HCT116 (cell line): Measurements from ENCODE around the gene BCR. TPM values are rescaled to one million over a fixed set of nuclear protein-coding genes. Genes with fewer than 3 reads are reported as not detected.

Experiments used
- ATAC-seq: fragments of 200-7000 bp; cut with Tn5 transposase; 2 replicates; pipeline ENCODE4 v1.9.1; 2020; ENCODE audit warnings: mild to moderate bottlenecking, moderate library complexity
- BruUV-seq: library from RNA; stranded (reverse); fragments of 400-500 nt; replicated peaks from 2 replicates; lab custom pipeline; 2021; lab: Mats Ljungman, UMichigan
- CTCF ChIA-PET: fragments of 300-600 bp; sonication (Branson Sonifier 250); formaldehyde crosslinking; loops from one replicate; lab custom pipeline; 2021; ENCODE audit warnings: antibody characterized with exemption; lab: Charles Lee
- POLR2A ChIA-PET: fragments of 300-600, 350-600 bp; sonication (Branson Sonifier 250); formaldehyde crosslinking; loops from one replicate; lab custom pipeline; 2021; ENCODE audit warnings: antibody characterized with exemption; lab: Charles Lee
- RAD21 ChIA-PET, 2 experiments: fragments of 300-600 bp; sonication (Branson Sonifier 250); formaldehyde crosslinking; loops; one replicate each; lab custom pipeline; 2023; ENCODE audit warnings: low total read pairs in 2 of 2; ENCODE audit not compliant: uncharacterized antibody in 2 of 2, unreplicated experiment in 2 of 2, low non-redundant PET in 1 of 2; lab: Charles Lee
- DNase-seq: peaks from one replicate; pipeline ENCODE4 v3.0.0-alpha.2; 2010; ENCODE audit warnings: low read depth, low spot score
- H2AFZ ChIP-seq: fragments of 200-600 bp; shearing (Covaris generic), sonication (generic); 2 replicates; pipeline ENCODE4 v1.6.1; 2017; ENCODE audit warnings: low read depth, mixed run types, mixed read lengths, antibody characterized with exemption, low read length; ENCODE audit not compliant: poor library complexity, severe bottlenecking
- H3K27ac ChIP-seq: 2 replicates; pipeline ENCODE4 v1.5.1; 2012; ENCODE audit warnings: low read depth, low read length
- H3K27me3 ChIP-seq: fragments of 200-600 bp; sonication (generic); 2 replicates; pipeline ENCODE4 v1.6.1; 2016; ENCODE audit warnings: mixed run types, low read length, mixed read lengths; ENCODE audit not compliant: insufficient read depth
- H3K36me3 ChIP-seq, 2 experiments: fragments of 200-500 bp in 1 of 2; fragments of 200-600 bp in 1 of 2; sonication (Bioruptor generic) in 1 of 2; sonication (generic) in 1 of 2; 2 replicates each; pipeline versions ENCODE4 v1.5.1 to v1.6.1; 2014 to 2016; ENCODE audit warnings: low read length in 2 of 2, inconsistent platforms in 1 of 2, mixed read lengths in 1 of 2, mixed run types in 1 of 2; ENCODE audit not compliant: insufficient read depth in 2 of 2, control insufficient read depth in 1 of 2
- H3K4me1 ChIP-seq, 2 experiments: fragments of 200-600 bp in 1 of 2; sonication (generic) in 1 of 2; 2 replicates each; pipeline versions ENCODE4 v1.5.1 to v1.6.1; 2012 to 2017; ENCODE audit warnings: low read length in 2 of 2, inconsistent platforms in 1 of 2, mild to moderate bottlenecking in 1 of 2, mixed read lengths in 1 of 2, mixed run types in 1 of 2, moderate library complexity in 1 of 2; ENCODE audit not compliant: insufficient read depth in 2 of 2, control insufficient read depth in 1 of 2
- H3K4me2 ChIP-seq: fragments of 200-600 bp; sonication (generic); 2 replicates; pipeline ENCODE4 v1.6.1; 2017; ENCODE audit warnings: mixed run types, low read length, mixed read lengths
- H3K4me3 ChIP-seq, 2 experiments: fragments of 200-600 bp in 1 of 2; sonication (generic) in 1 of 2; replicated peaks in 1 of 2; 2 replicates each; pipeline ENCODE4 v1.5.1; 2011 to 2016; ENCODE audit warnings: low read length in 2 of 2, control low read depth in 1 of 2, low read depth in 1 of 2, mild to moderate bottlenecking in 1 of 2, mixed read lengths in 1 of 2, mixed run types in 1 of 2
- H3K79me2 ChIP-seq: fragments of 200-600 bp; sonication (generic); 2 replicates; pipeline ENCODE4 v1.6.1; 2017; ENCODE audit warnings: mild to moderate bottlenecking, mixed run types, low read length, moderate library complexity, mixed read lengths; ENCODE audit not compliant: insufficient read depth
- H3K9ac ChIP-seq: fragments of 200-600 bp; sonication (generic); 2 replicates; pipeline ENCODE4 v1.6.1; 2016; ENCODE audit warnings: low read length, mixed read lengths
- H3K9me2 ChIP-seq: fragments of 200-600 bp; sonication (generic), shearing (Covaris generic); 2 replicates; pipeline ENCODE4 v1.6.1; 2017; ENCODE audit warnings: mixed run types, mild to moderate bottlenecking, moderate library complexity; ENCODE audit not compliant: insufficient read depth
- H3K9me3 ChIP-seq, 2 experiments: fragments of 200-500 bp in 1 of 2; fragments of 200-600 bp in 1 of 2; sonication (Bioruptor generic) in 1 of 2; sonication (generic) in 1 of 2; 2 replicates each; pipeline ENCODE4 v1.6.1; 2014 to 2017; ENCODE audit warnings: low read length in 2 of 2, mixed read lengths in 2 of 2, inconsistent platforms in 1 of 2, low read depth in 1 of 2, mild to moderate bottlenecking in 1 of 2, mixed run types in 1 of 2, moderate library complexity in 1 of 2; ENCODE audit not compliant: control insufficient read depth in 1 of 2, insufficient read depth in 1 of 2
- H4K20me1 ChIP-seq: fragments of 200-600 bp; sonication (generic), shearing (Covaris generic); 2 replicates; pipeline ENCODE4 v1.6.1; 2017; ENCODE audit warnings: mixed run types, mild to moderate bottlenecking, moderate library complexity; ENCODE audit not compliant: insufficient read depth
- CBX3 ChIP-seq: IDR thresholded peaks from 2 replicates; pipeline ENCODE4 v1.6.1; 2012; ENCODE audit warnings: low read depth
- EZH2phosphoT487 ChIP-seq: fragments of 200-600 bp; IDR thresholded peaks from 2 replicates; pipeline ENCODE4 v1.6.1; 2018; ENCODE audit warnings: antibody characterized with exemption, borderline replicate concordance
- FOSL1 ChIP-seq: IDR thresholded peaks from 2 replicates; pipeline ENCODE4 v1.6.1; 2012; ENCODE audit warnings: low read depth
- JUND ChIP-seq: IDR thresholded peaks from 2 replicates; pipeline ENCODE4 v1.6.1; 2012
- POLR2A ChIP-seq: IDR thresholded peaks from 2 replicates; pipeline ENCODE4 v1.7.0; 2011; ENCODE audit warnings: borderline replicate concordance; ENCODE audit not compliant: insufficient read depth, insufficient read length; ENCODE audit errors: extremely low read depth
- POLR2AphosphoS5 ChIP-seq: IDR thresholded peaks from 2 replicates; pipeline ENCODE4 v1.6.1; 2011; ENCODE audit warnings: mild to moderate bottlenecking, low read depth, low read length, moderate library complexity
- SIN3A ChIP-seq: IDR thresholded peaks from 2 replicates; pipeline ENCODE4 v1.6.1; 2012; ENCODE audit warnings: low read depth
- SRF ChIP-seq: IDR thresholded peaks from 2 replicates; pipeline ENCODE4 v1.6.1; 2012; ENCODE audit warnings: low read depth
- TCF7L2 ChIP-seq: IDR thresholded peaks from 2 replicates; pipeline ENCODE4 v1.7.0; 2011; ENCODE audit warnings: borderline replicate concordance, inconsistent platforms; ENCODE audit not compliant: insufficient read depth, insufficient read length; ENCODE audit errors: extremely low read depth
- ZFX ChIP-seq: fragments of 450-650 bp; IDR thresholded peaks from 2 replicates; pipeline ENCODE4 v1.6.1; 2017
- ZNF274 ChIP-seq: fragments of 200-500 bp; sonication (Bioruptor generic); IDR thresholded peaks from 2 replicates; pipeline ENCODE4 v1.6.1; 2014; ENCODE audit warnings: mild to moderate bottlenecking, low read depth, low read length, inconsistent platforms
- intact Hi-C: fragments of 100-400 bp; cut with micrococcal nuclease; formaldehyde crosslinking; loops from 2 replicates; pipeline ENCODE4 v1.10.0; 2022
- total RNA-seq: library from RNA; stranded (reverse); gene quantifications from one replicate; pipeline ENCODE4 v1.2.1, GENCODE V29; 2021; ENCODE audit not compliant: unreplicated experiment
- TF ChIP-seq, protein P1 (sequence below): IDR thresholded peaks from 2 replicates; pipeline ENCODE4 v1.6.1; 2012; ENCODE audit warnings: low read depth
- TF ChIP-seq, protein P2 (sequence below): IDR thresholded peaks from 2 replicates; pipeline ENCODE4 v1.6.1; 2012

BCR gene
- total RNA-seq, 1 experiment from 2014 or later, result 39.7 TPM

DNA sequence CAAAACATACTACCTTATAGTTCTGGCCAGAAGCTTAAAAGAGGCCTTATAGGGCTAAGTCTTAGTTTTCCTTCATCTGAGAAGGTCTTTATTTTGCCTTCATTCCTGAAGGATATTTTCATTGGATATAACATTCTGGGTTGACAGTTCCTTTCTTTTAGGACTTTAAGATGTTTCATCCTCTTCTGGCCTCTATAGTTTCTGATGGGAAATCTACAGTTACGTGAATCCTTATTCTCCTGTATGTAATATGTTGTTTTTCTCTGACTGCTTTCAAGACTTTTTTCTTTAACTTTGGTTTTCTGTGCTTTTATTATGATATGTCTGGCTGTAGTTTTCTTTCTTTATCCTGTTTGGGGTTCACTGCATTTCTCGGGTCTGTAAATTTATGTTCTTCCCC lies 48.2 kb downstream of the BCR start:
- BruUV-seq, result no TSS peak
- DNase-seq (no peak), ATAC-seq (no peak)
- RAD21 ChIA-PET, result no interaction called here
- CTCF ChIA-PET, result no interaction called here
- H3K36me3 ChIP-seq, result no peaks in the 10 kb centered on the region
- peaks cover 10% of the 10 kb centered on the region for H4K20me1 ChIP-seq
- no peak overlapping the region for H3K27ac ChIP-seq
- H3K9me2 ChIP-seq, result no peaks in the 10 kb centered on the region
- H3K9me3 ChIP-seq, result peaks cover 0 to 3% of the 10 kb centered on the region in 2 experiments; a peak in 1 of 4 replicates
- intact Hi-C loops, result no loop called here
- H3K4me3 ChIP-seq, result no peak overlapping the region
- TF ChIP-seq SIN3A, result no peak
- no peak for TF ChIP-seq EZH2phosphoT487
- TF ChIP-seq ZNF274, result no peak
- no peak for TF ChIP-seq JUND
- H2AFZ ChIP-seq, result no peak overlapping the region
- peaks cover 6 to 14% of the 10 kb centered on the region in 2 experiments; a peak in 3 of 4 replicates for H3K4me1 ChIP-seq
- no peaks in the 10 kb centered on the region for H3K27me3 ChIP-seq
- no peak overlapping the region for H3K4me2 ChIP-seq
- POLR2A ChIA-PET, result no interaction called here
- peaks cover 94% of the 10 kb centered on the region for H3K79me2 ChIP-seq
- no peak overlapping the region for H3K9ac ChIP-seq

DNA sequence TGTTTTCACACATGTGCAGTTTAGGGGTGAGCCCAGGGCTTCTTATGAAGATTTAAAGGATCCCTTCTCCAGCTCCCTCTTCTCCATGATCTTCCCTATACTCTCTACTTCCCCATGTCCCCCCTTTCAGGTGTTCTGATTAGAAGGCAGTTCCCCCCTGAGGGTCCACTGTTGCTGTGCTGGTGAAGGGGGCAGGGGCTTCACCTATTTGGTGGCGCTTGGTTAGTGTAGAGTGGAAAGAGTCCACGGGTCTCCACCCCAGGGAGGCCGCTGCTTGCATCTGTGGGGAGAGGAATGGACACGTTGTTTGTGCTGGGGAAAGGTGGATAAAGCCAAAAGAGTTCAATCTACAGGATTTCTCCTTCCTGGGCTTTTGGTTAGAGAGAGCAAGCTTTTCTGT lies 49.3 kb downstream of the BCR start:
- H4K20me1 ChIP-seq, result peaks cover 10% of the 10 kb centered on the region
- DNase-seq (no peak), ATAC-seq (no peak)
- ChIA-PET POLR2A (no interaction called here), RAD21 (no interaction called here), CTCF (no interaction called here)
- H3K27me3 ChIP-seq, result no peaks in the 10 kb centered on the region
- H2AFZ ChIP-seq, result no peak overlapping the region
- peaks cover 95% of the 10 kb centered on the region for H3K79me2 ChIP-seq
- H3K4me2 ChIP-seq, result no peak overlapping the region
- no peak overlapping the region for H3K9ac ChIP-seq
- TF ChIP-seq POLR2AphosphoS5, result no peak
- no peak for TF ChIP-seq FOSL1
- TF ChIP-seq, protein P1, sequence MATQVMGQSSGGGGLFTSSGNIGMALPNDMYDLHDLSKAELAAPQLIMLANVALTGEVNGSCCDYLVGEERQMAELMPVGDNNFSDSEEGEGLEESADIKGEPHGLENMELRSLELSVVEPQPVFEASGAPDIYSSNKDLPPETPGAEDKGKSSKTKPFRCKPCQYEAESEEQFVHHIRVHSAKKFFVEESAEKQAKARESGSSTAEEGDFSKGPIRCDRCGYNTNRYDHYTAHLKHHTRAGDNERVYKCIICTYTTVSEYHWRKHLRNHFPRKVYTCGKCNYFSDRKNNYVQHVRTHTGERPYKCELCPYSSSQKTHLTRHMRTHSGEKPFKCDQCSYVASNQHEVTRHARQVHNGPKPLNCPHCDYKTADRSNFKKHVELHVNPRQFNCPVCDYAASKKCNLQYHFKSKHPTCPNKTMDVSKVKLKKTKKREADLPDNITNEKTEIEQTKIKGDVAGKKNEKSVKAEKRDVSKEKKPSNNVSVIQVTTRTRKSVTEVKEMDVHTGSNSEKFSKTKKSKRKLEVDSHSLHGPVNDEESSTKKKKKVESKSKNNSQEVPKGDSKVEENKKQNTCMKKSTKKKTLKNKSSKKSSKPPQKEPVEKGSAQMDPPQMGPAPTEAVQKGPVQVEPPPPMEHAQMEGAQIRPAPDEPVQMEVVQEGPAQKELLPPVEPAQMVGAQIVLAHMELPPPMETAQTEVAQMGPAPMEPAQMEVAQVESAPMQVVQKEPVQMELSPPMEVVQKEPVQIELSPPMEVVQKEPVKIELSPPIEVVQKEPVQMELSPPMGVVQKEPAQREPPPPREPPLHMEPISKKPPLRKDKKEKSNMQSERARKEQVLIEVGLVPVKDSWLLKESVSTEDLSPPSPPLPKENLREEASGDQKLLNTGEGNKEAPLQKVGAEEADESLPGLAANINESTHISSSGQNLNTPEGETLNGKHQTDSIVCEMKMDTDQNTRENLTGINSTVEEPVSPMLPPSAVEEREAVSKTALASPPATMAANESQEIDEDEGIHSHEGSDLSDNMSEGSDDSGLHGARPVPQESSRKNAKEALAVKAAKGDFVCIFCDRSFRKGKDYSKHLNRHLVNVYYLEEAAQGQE, result no peak
- TF ChIP-seq ZFX, result no peak
- TF ChIP-seq ZNF274, result no peak
- TF ChIP-seq POLR2A, result no peak
- TF ChIP-seq, protein P2, sequence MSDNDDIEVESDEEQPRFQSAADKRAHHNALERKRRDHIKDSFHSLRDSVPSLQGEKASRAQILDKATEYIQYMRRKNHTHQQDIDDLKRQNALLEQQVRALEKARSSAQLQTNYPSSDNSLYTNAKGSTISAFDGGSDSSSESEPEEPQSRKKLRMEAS, result no peak
- TF ChIP-seq CBX3, result no peak
- TF ChIP-seq TCF7L2, result no peak
- no peak for TF ChIP-seq SRF
- H3K9me3 ChIP-seq, result peaks cover 0 to 3% of the 10 kb centered on the region in 2 experiments; a peak in 1 of 4 replicates
- H3K9me2 ChIP-seq, result no peaks in the 10 kb centered on the region
- H3K36me3 ChIP-seq, result no peaks in the 10 kb centered on the region
- H3K4me3 ChIP-seq, result no peak overlapping the region
- BruUV-seq, result no TSS peak
- H3K27ac ChIP-seq, result no peak overlapping the region
- H3K4me1 ChIP-seq, result peaks cover 6 to 14% of the 10 kb centered on the region in 2 experiments; a peak in 3 of 4 replicates
- intact Hi-C loops, result no loop called here
